Heart left ventricle (tissue), 16 donors: ENCODE data around the gene FSD2. TPM values are rescaled to one million over a fixed set of nuclear protein-coding genes. Genes with fewer than 3 reads are reported as not detected.

Experiments
- ATAC-seq, 4 donors: fragments of 200-7000 bp; cut with Tn5 transposase; one replicate each; pipeline ENCODE4 v1.9.1; 2020 to 2022; ENCODE audit warnings: moderate library complexity in 4 of 4, mild to moderate bottlenecking in 3 of 4, moderate number of reproducible peaks in 1 of 4
- DNase-seq, 5 donors: peaks; one replicate each; pipeline ENCODE4 v3.0.0-alpha.2; 2020
- H3K27ac ChIP-seq, 12 donors: fragments of 200-600 bp; sonication (generic) in 4 of 12; one replicate each; pipeline versions ENCODE4 v1.5.0 to v1.8.0; 2016 to 2022; ENCODE audit warnings: mild to moderate bottlenecking in 2 of 12
- H3K27me3 ChIP-seq, 9 donors: fragments of 200-600 bp; sonication (generic) in 2 of 9; one replicate each; pipeline versions ENCODE4 v1.5.1 to v1.8.0; 2016 to 2022; ENCODE audit warnings: mild to moderate bottlenecking in 3 of 9
- H3K36me3 ChIP-seq, 9 donors: fragments of 200-600 bp; sonication (generic) in 2 of 9; one replicate each; pipeline versions ENCODE4 v1.5.0 to v1.8.0; 2018 to 2022; ENCODE audit warnings: mild to moderate bottlenecking in 2 of 9
- H3K4me1 ChIP-seq, 12 donors: fragments of 200-600 bp; sonication (generic) in 4 of 12; one replicate each; pipeline versions ENCODE4 v1.5.0 to v1.8.0; 2016 to 2022; ENCODE audit warnings: mild to moderate bottlenecking in 3 of 12
- H3K4me3 ChIP-seq, 12 donors: fragments of 200-600 bp; sonication (generic) in 4 of 12; one replicate each; pipeline versions ENCODE4 v1.5.0 to v1.8.0; 2017 to 2022; ENCODE audit warnings: mild to moderate bottlenecking in 9 of 12, moderate library complexity in 4 of 12
- H3K9me3 ChIP-seq, 12 donors: fragments of 200-600 bp; sonication (generic) in 4 of 12; one replicate each; pipeline versions ENCODE4 v1.5.0 to v1.8.0; 2016 to 2022; ENCODE audit warnings: mild to moderate bottlenecking in 1 of 12
- CTCF ChIP-seq, 12 donors: fragments of 200-600 bp; sonication (generic) in 4 of 12; IDR thresholded peaks; one replicate each; pipeline versions ENCODE4 v1.5.0 to v1.8.0; 2018 to 2022; ENCODE audit warnings: antibody characterized with exemption in 12 of 12, mild to moderate bottlenecking in 5 of 12
- POLR2A ChIP-seq, 2 donors: fragments of 450-650 bp; IDR thresholded peaks; one replicate each; pipeline ENCODE4 v1.6.1; 2017; ENCODE audit warnings: antibody characterized with exemption in 2 of 2, mild to moderate bottlenecking in 2 of 2, moderate library complexity in 2 of 2
- WGBS, 4 donors: extraction: QIAGEN DNeasy Blood & Tissue Kit in 2 of 4; methylation state at CpG; one replicate each; pipeline versions ENCODE4 v1.1.5 to v1.1.7; 2013 to 2018; 5-methylcytosine and 5-hydroxymethylcytosine counted together
- intact Hi-C, 10 donors: fragments of 100-400 bp; cut with DNase I; formaldehyde crosslinking; loops; one replicate each; pipeline versions ENCODE4 v1.11.1 to v1.14.2; 2022
- polyA plus RNA-seq, 2 donors: library from polyadenylated mRNA; stranded (reverse); fragments of 200-250 nt; gene quantifications; one replicate each; pipeline ENCODE4 v1.2.3, GENCODE V29; 2013
- total RNA-seq, 9 donors: library from RNA; depleted of rRNA in 2 of 9; stranded (reverse); fragments of >200 nt in 2 of 9; fragmentation: NEBNext Ultra II Directional in 3 of 9; extraction: Animal tissue kit (Norgen Biotek cat#: 25700) in 3 of 9; gene quantifications; one replicate each; pipeline versions ENCODE4 v1.1.0 to v1.2.4, GENCODE V29; 2016 to 2023
- donor health status: ischemic (EF 13 %, LVEDD 7.1; RV severe dilation, severe dysfunction).
- donor health status: healthy with polysubstance abuse.
- donor health status: DM: no; HTN: yes; CAD: no.
- donor health status: DM: no; HTN: no; CAD: no.
- donor health status: ischemic (EF 25% LVEDD 6.9; RV normal size, moderate dysfunction).
- donor health status: ischemic (EF 25% LVEDD 5.7; RV mildly dilated, moderate dysfunction).
- donor health status: healthy.
- donor health status: DM: yes; HTN: yes; CAD: no.
- donor health status: ischemic (EF 35%, LVEDD 5.7; RV mildly dilated, moderate dysfunction).
- donor health status: nonischemic (EF 11% LVEDD 7.7; RV severe dilation, severe dysfunction).
- donor health status: DM: yes; HTN: yes; CAD: no.
- donor health status: PGD.
- donor health status: ischemic (EF 29% LVEDD 5.4; RV normal size, mild dysfunction).
- donor health status: nonischemic (EF 23%, LVEDD 6.1; RV moderate dilation, normal function).

Gene FSD2
- total and polyA plus RNA-seq, 11 donors: 3.6 to 140 (median 66.0) TPM

DNA sequence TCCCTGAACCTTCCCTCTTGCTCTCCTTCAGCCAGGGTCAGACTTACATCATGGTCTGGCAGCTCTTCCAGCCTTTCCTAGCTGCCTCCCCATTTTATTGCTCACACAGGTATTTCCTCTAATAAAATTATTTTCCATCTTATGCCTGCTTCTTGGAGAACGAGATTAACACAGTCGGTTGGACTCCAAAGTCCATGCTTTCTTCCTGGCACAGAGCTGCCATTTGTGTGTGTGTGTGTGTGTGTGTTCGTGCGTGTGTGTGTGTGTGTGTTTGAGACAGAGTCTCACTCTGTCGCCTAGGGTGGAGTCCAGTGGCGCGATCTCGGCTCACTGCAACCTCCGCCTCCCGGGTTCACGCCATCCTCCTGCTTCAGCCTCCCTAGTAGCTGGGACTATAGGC, 15.5 kb downstream of the FSD2 start:
- Histone ChIP-seq H3K27me3 (no peaks in the 10 kb centered on the region), H3K36me3 (peaks cover 0 to 30% (median 2%) of the 10 kb centered on the region in 9 donors), H3K27ac (no peak overlapping the region), H3K4me3 (no peak overlapping the region), H3K9me3 (peaks cover 0 to 15% (median 0%) of the 10 kb centered on the region in 12 donors), H3K4me1 (no peaks in the 10 kb centered on the region)
- no peak for ATAC-seq
- WGBS, 4 donors: 86 to 91% (median 90%) methylated on average over 11 of the region's 11 CpGs
- no peak for DNase-seq
- no peak for TF ChIP-seq CTCF (IDR thresholded peaks at IDR 0.05)
- TF ChIP-seq POLR2A (IDR thresholded peaks at IDR 0.05): no peak
- intact Hi-C loops: no loop called here

- intact Hi-C loops: no loop called here
- no peak overlapping the region for H3K27ac ChIP-seq
- 69 to 89% (median 78%) methylated on average over 1 of the region's 1 CpG for WGBS, 4 donors
Observed at GRCh38 chr15:82789491-82789890, 16.4 kb downstream of the FSD2 start.

GRCh38 chr15:82788496-82788895, 17.4 kb downstream of the FSD2 start:
- Histone ChIP-seq H3K27ac (no peak overlapping the region), H3K36me3 (peaks cover 0 to 34% (median 9%) of the 10 kb centered on the region in 9 donors), H3K4me3 (no peak overlapping the region), H3K27me3 (no peaks in the 10 kb centered on the region), H3K9me3 (peaks cover 0 to 5% (median 0%) of the 10 kb centered on the region in 12 donors), H3K4me1 (no peaks in the 10 kb centered on the region)
- ATAC-seq: no peak
- no peak for TF ChIP-seq CTCF (IDR thresholded peaks at IDR 0.05)
- no peak for TF ChIP-seq POLR2A (IDR thresholded peaks at IDR 0.05)
- WGBS, 4 donors: 77 to 86% (median 84%) methylated on average over 2 of the region's 2 CpGs
- intact Hi-C loops: no loop called here
- no peak for DNase-seq

More at GRCh38 chr15:82789491-82789890, 16.4 kb downstream of the FSD2 start:
- H3K36me3 ChIP-seq: peaks cover 0 to 32% (median 7%) of the 10 kb centered on the region in 9 donors
- TF ChIP-seq POLR2A (IDR thresholded peaks at IDR 0.05): no peak
- TF ChIP-seq CTCF (IDR thresholded peaks at IDR 0.05): no peak
- H3K27me3 ChIP-seq: no peaks in the 10 kb centered on the region
- no peak overlapping the region for H3K4me3 ChIP-seq
- ATAC-seq: peak in 1 of 4 donors; percentile 15
- H3K9me3 ChIP-seq: peaks cover 0 to 15% (median 0%) of the 10 kb centered on the region in 12 donors
- H3K4me1 ChIP-seq: no peaks in the 10 kb centered on the region
- DNase-seq: no peak

DNA sequence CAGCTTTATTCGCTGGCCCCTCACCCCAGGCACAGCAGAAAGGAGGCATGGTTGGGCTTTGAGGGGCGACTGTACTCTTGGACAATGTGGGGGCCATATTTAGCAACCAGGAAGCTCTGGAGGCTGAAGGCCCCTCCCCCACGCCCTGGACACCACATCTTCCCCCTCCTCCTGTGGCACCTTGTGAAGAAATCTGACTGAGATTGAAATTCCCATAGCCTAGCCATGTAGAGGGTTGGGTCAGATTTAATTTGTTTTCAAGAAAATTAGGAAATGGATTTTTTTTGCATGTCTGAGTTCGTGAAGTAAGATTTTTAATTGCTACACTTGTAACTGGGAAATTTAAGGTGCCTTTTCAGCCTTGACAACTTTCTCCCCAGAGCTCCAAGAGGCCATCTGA, 24.5 kb downstream of the FSD2 start:
- Histone ChIP-seq H3K36me3 (peaks cover 0 to 77% (median 16%) of the 10 kb centered on the region in 9 donors), H3K27me3 (no peaks in the 10 kb centered on the region), H3K9me3 (no peaks in the 10 kb centered on the region), H3K4me1 (no peaks in the 10 kb centered on the region), H3K27ac (no peak overlapping the region), H3K4me3 (no peak overlapping the region)
- TF ChIP-seq POLR2A (IDR thresholded peaks at IDR 0.05) (no peak), CTCF (IDR thresholded peaks at IDR 0.05) (no peak)
- DNase-seq: no peak
- WGBS, 4 donors: 63 to 74% (median 72%) methylated on average over 4 of the region's 4 CpGs
- intact Hi-C loops: no loop called here
- ATAC-seq: no peak
